HepG2 (cell line): ENCODE measurements around the gene RRBP1. TPM values are rescaled to one million over a fixed set of nuclear protein-coding genes. Genes with fewer than 3 reads are reported as not detected.
A peak's percentile ranks its signal among the peaks of the same experiment; 100 is the strongest.

Experiments
- ASH2L ChIP-seq: fragments of 300-600, 200-600 bp; sonication (generic); IDR thresholded peaks from 2 replicates; pipeline ENCODE4 v1.7.0; 2017; ENCODE audit warnings: low read depth, mild to moderate bottlenecking, moderate library complexity, mixed read lengths, low read length; ENCODE audit not compliant: insufficient read length
- GABPA ChIP-seq, 2 experiments: IDR thresholded peaks; 2 replicates each; pipeline ENCODE4 v1.6.1; 2011 to 2016; ENCODE audit warnings: low read depth in 2 of 2, low read length in 1 of 2, missing biosample characterization in 1 of 2, missing genetic modification characterization in 1 of 2
- GATAD1 ChIP-seq: IDR thresholded peaks from 2 replicates; pipeline ENCODE4 v1.6.1; 2016; ENCODE audit warnings: missing genetic modification reagents, missing compliant biosample characterization
- HMGA1 ChIP-seq: sonication (generic); formaldehyde crosslinking; conservative IDR thresholded peaks from 2 replicates; pipeline ENCODE4 v1.4.0; 2020; ENCODE audit warnings: missing genetic modification reagents
- IKZF4 ChIP-seq: sonication (generic); formaldehyde crosslinking; IDR thresholded peaks from 2 replicates; pipeline ENCODE4 v1.5.1; 2020; ENCODE audit warnings: borderline replicate concordance, mild to moderate bottlenecking, low read depth, missing genetic modification reagents; ENCODE audit errors: not compliant biosample characterization
- KDM1A ChIP-seq: IDR thresholded peaks from 2 replicates; pipeline ENCODE4 v1.6.1; 2016; ENCODE audit warnings: missing compliant biosample characterization
- KLF6 ChIP-seq: IDR thresholded peaks from 2 replicates; pipeline ENCODE4 v1.8.0; 2016; ENCODE audit warnings: missing biosample characterization, missing genetic modification reagents
- MAZ ChIP-seq, 2 experiments: sonication (generic) in 1 of 2; formaldehyde crosslinking in 1 of 2; IDR thresholded peaks; 2 replicates each; pipeline versions ENCODE4 v1.5.0 to v1.6.1; 2012 to 2020; ENCODE audit warnings: low read depth in 2 of 2, mild to moderate bottlenecking in 2 of 2, borderline replicate concordance in 1 of 2, improper control_type of control experiment in 1 of 2, low read length in 1 of 2, missing genetic modification reagents in 1 of 2, moderate library complexity in 1 of 2
- MEIS2 ChIP-seq: sonication (generic); formaldehyde crosslinking; IDR thresholded peaks from 2 replicates; pipeline ENCODE4 v1.9.0; 2021; ENCODE audit warnings: mild to moderate bottlenecking, missing genetic modification reagents
- MZF1 ChIP-seq: sonication (generic); formaldehyde crosslinking; IDR thresholded peaks from 2 replicates; pipeline ENCODE4 v1.8.1; 2023; ENCODE audit warnings: mild to moderate bottlenecking, missing genetic modification reagents, borderline replicate concordance
- NFE2 ChIP-seq: sonication (generic); formaldehyde crosslinking; IDR thresholded peaks from 2 replicates; pipeline ENCODE4 v1.4.0; 2020; ENCODE audit warnings: missing genetic modification reagents
- PCBP2 ChIP-seq: fragments of 200-400 bp; formaldehyde crosslinking; optimal IDR thresholded peaks from 2 replicates; pipeline ENCODE3; 2018; ENCODE audit warnings: low read length, low read depth; ENCODE audit not compliant: poor library complexity, severe bottlenecking
- RNF2 ChIP-seq: fragments of 450-650 bp; conservative IDR thresholded peaks from 2 replicates; pipeline ENCODE4 v1.6.1; 2016; ENCODE audit warnings: low read depth
- RXRA ChIP-seq: sonication (generic); formaldehyde crosslinking; IDR thresholded peaks from 2 replicates; pipeline ENCODE4 v1.5.1; 2020; ENCODE audit warnings: missing genetic modification reagents
- RXRB ChIP-seq: IDR thresholded peaks from 2 replicates; pipeline ENCODE4 v1.6.1; 2016; ENCODE audit warnings: borderline replicate concordance, missing genetic modification reagents, missing compliant biosample characterization
- TEAD2 ChIP-seq: sonication (generic); formaldehyde crosslinking; IDR thresholded peaks from 2 replicates; pipeline ENCODE4 v1.9.0; 2021; ENCODE audit warnings: missing genetic modification reagents
- ZBTB20 ChIP-seq: sonication (generic); formaldehyde crosslinking; IDR thresholded peaks from 2 replicates; pipeline ENCODE4 v1.8.1; 2023; ENCODE audit warnings: missing genetic modification reagents, low read depth, mild to moderate bottlenecking, borderline replicate concordance
- ZFP41 ChIP-seq: sonication (generic); formaldehyde crosslinking; IDR thresholded peaks from 2 replicates; pipeline ENCODE4 v1.4.0; 2020; ENCODE audit warnings: mild to moderate bottlenecking, missing genetic modification reagents, borderline replicate concordance
- ZNF260 ChIP-seq: sonication (generic); formaldehyde crosslinking; IDR thresholded peaks from 2 replicates; pipeline ENCODE4 v1.4.0; 2020; ENCODE audit warnings: missing genetic modification reagents, low read depth, mild to moderate bottlenecking, borderline replicate concordance
- ZNF282 ChIP-seq: fragments of 450-650 bp; IDR thresholded peaks from 2 replicates; pipeline ENCODE4 v1.6.1; 2018; ENCODE audit not compliant: partially characterized antibody
- ZNF296 ChIP-seq: sonication (generic); formaldehyde crosslinking; conservative IDR thresholded peaks from 2 replicates; pipeline ENCODE4 v1.5.0; 2020; ENCODE audit warnings: mild to moderate bottlenecking, missing genetic modification reagents
- ZNF547 ChIP-seq: sonication (generic); formaldehyde crosslinking; IDR thresholded peaks from 2 replicates; pipeline ENCODE4 v1.5.1; 2020; ENCODE audit warnings: mild to moderate bottlenecking, missing genetic modification reagents
- ZNF572 ChIP-seq: sonication (generic); formaldehyde crosslinking; IDR thresholded peaks from 2 replicates; pipeline ENCODE4 v1.5.1; 2020; ENCODE audit warnings: mild to moderate bottlenecking, missing genetic modification reagents
- ZNF615 ChIP-seq: sonication (generic); formaldehyde crosslinking; IDR thresholded peaks from 2 replicates; pipeline ENCODE4 v1.5.0; 2020; ENCODE audit warnings: mild to moderate bottlenecking, missing genetic modification reagents, borderline replicate concordance
- ZNF652 ChIP-seq: IDR thresholded peaks from 2 replicates; pipeline ENCODE4 v1.6.1; 2016; ENCODE audit warnings: low read depth, borderline replicate concordance
- ZNF775 ChIP-seq: sonication (generic); formaldehyde crosslinking; IDR thresholded peaks from 2 replicates; pipeline ENCODE4 v1.4.0; 2020; ENCODE audit warnings: missing genetic modification reagents, mild to moderate bottlenecking, moderate library complexity, borderline replicate concordance
- ZNF777 ChIP-seq: sonication (generic); formaldehyde crosslinking; IDR thresholded peaks from 2 replicates; pipeline ENCODE4 v1.4.0; 2020; ENCODE audit warnings: missing genetic modification reagents
- polyA plus RNA-seq, 8 experiments: library from polyadenylated mRNA; depleted of rRNA in 3 of 8; stranded (reverse) in 7 of 8; unstranded in 1 of 8; fragments of >200 nt; fragmentation: Illumina TruSeq in 4 of 8; extraction: Trizol in 4 of 8; gene quantifications; 2 replicates each; pipeline versions ENCODE4 v1.2.1 to v1.2.3, GENCODE V29; 2011 to 2016; ENCODE audit warnings: low read depth in 4 of 8, missing spikeins in 1 of 8, mixed read lengths in 1 of 8; ENCODE audit not compliant: insufficient read depth in 1 of 8
- total RNA-seq, 5 experiments: library from RNA; depleted of rRNA; stranded (reverse); fragments of >200 nt; fragmentation: Illumina TruSeq; extraction: Trizol; gene quantifications; 2 replicates each; pipeline ENCODE4 v1.2.3, GENCODE V29; 2016; ENCODE audit warnings: low read depth in 1 of 5
- TF ChIP-seq, protein P1 (sequence below): sonication (generic); formaldehyde crosslinking; IDR thresholded peaks from 2 replicates; pipeline ENCODE4 v1.4.0; 2020; ENCODE audit warnings: missing genetic modification reagents

RRBP1 gene
- total and polyA plus RNA-seq, 2 of the 13 experiments (the other 11 are each of a cell fraction or from before 2014, with no cell fraction given) = 150 to 222 TPM

DNA sequence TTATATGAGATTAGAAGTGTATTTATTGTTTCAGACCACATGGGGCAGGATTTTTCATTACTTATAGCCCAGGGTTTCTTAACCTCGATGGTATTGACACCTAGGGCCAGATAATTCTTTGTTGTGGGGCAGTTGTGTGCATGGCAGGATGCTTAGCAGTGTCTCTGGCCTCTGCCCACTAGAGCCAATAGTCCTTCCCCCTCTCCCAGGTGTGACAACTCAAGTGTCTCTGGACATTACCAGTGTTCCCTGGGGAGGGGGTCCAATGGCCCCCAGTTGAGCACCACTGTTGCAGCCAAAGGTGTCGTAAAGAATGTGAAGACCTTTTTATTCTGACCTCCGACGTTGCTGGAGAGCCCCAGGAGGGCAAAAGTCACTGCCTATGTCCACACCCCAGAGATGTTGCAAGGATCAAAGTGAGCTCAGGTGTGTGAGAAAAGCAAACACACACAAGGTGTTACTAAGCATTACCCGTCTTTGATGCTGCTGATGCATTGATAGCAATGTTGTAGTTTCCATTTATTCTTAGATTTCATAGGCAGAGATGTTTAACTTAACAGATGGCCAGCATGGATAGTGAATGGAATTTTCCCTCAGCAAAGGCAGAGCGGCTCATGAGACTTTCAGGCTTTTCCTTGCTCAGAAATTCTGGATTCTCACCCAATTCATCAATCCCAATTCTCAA, 39.9 kb upstream of the RRBP1 start (continued):
- TF ChIP-seq, protein P1, sequence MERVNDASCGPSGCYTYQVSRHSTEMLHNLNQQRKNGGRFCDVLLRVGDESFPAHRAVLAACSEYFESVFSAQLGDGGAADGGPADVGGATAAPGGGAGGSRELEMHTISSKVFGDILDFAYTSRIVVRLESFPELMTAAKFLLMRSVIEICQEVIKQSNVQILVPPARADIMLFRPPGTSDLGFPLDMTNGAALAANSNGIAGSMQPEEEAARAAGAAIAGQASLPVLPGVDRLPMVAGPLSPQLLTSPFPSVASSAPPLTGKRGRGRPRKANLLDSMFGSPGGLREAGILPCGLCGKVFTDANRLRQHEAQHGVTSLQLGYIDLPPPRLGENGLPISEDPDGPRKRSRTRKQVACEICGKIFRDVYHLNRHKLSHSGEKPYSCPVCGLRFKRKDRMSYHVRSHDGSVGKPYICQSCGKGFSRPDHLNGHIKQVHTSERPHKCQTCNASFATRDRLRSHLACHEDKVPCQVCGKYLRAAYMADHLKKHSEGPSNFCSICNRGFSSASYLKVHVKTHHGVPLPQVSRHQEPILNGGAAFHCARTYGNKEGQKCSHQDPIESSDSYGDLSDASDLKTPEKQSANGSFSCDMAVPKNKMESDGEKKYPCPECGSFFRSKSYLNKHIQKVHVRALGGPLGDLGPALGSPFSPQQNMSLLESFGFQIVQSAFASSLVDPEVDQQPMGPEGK = peak; percentile 100
- TF ChIP-seq ZNF777 (CRISPR knock-in tag) (peak; percentile 70), ZNF547 (CRISPR knock-in tag) (no peak; the same call in 1 of the 2 replicates), ZNF572 (CRISPR knock-in tag) (no peak), ZNF296 (CRISPR knock-in tag) (no peak), ZNF282 (no peak), ZNF615 (CRISPR knock-in tag) (no peak), KLF6 (CRISPR knock-in tag) (peak; percentile 98), GABPA (IDR thresholded peaks at IDR 0.05; ENCODE audit: low read depth, low read length) (no peak), GABPA (CRISPR knock-in tag; IDR thresholded peaks at IDR 0.05; ENCODE audit: low read depth) (peak; percentile 64), RXRB (CRISPR knock-in tag) (peak; percentile 97), PCBP2 (no peak), MZF1 (CRISPR knock-in tag) (no peak), NFE2 (CRISPR knock-in tag) (peak; percentile 26; the same call in 1 of the 2 replicates), RNF2 (no peak; the same call in 1 of the 2 replicates), IKZF4 (CRISPR knock-in tag) (no peak), GATAD1 (peak; percentile 74), ZNF652 (CRISPR knock-in tag) (peak; percentile 54), ZNF775 (CRISPR knock-in tag) (0 out of 2 replicates have a peak, but pooled peaks have one; percentile 76), ASH2L (peak; percentile 97), HMGA1 (no peak), MAZ (IDR thresholded peaks at IDR 0.05; ENCODE audit: borderline replicate concordance, low read depth, low read length) (peak; percentile 59; the same call in 1 of the 2 replicates), MAZ (CRISPR knock-in tag; IDR thresholded peaks at IDR 0.05; ENCODE audit: low read depth) (peak; percentile 65), ZNF260 (CRISPR knock-in tag) (no peak), RXRA (CRISPR knock-in tag) (peak; percentile 99), ZBTB20 (CRISPR knock-in tag) (peak; percentile 97), MEIS2 (CRISPR knock-in tag) (peak; percentile 97), ZFP41 (CRISPR knock-in tag) (peak; percentile 87; the same call in 1 of the 2 replicates), TEAD2 (peak; percentile 83; the same call in 1 of the 2 replicates), KDM1A (CRISPR knock-in tag) (peak; percentile 99)
- TF ChIP-seq, all 625 proteins: peak for 402
